Islet precursor cell (in vitro differentiated cells): ENCODE results near the gene DDX41.

Experiments used
- DNase-seq: peaks from one replicate; pipeline ENCODE4 v3.0.0-alpha.2; 2018

The DDX41 gene

DNA sequence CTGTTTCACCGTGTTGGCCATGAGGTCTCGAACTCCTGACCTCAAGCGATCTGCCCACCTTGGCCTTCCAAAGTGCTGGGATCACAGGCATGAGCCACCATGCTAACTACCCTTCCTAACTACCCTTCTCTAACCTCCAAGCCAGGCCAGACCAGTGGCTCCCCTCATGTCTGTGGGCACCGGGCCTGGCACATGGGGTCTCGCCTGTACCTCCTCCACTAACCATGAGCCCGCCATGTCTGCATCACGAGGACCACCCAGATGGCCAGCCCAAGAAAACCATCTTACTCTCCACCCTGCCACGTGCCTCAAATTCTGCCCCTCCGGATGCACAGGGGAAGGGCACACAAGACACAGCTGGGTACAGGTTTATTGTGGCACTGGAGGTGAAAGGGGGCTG is 33.7 kb downstream of the DDX41 start:
- no peak for DNase-seq

DNA sequence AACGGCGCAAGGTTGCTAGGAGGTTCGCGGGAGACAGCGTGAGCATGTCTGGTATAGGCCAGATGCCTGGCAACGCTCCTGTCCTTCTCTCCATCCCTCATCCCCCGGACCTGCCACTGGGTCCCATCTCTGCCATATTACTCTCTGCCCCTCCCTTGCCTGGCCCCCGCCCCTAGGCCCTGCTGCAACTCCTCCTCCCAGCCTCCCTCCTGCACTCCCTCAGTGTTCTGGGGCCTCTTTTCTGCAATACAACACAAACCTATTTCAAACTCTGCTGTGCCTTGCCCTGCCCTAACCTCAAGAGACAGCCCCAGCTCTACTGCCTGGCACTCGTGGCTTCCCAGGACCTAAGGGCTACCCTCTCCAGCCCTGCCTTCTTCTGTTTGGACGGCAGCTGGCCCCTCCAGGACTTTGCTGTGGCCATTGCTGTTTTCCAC is 34.4 kb downstream of the DDX41 start:
- DNase-seq, result no peak

DNA sequence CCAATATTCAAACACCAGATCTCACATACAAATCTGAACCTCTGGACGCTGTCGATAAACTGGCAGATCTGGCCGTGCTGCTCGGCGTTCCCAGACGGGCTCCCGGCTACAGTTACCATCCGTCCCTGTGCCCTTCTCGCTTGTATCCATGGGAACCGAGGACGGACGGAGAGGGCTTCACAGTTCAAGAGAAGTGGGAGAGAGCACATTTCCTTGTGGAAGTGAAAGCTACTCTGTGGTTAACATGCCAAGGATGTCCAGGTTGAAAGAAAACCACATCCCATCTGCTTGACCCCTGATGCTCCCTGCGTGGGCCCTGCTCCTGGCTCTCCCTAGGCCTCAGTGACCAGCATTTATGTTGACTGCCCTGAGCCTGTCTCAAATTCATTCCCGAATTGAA is 37.0 kb downstream of the DDX41 start:
- DNase-seq, result no peak

DNA sequence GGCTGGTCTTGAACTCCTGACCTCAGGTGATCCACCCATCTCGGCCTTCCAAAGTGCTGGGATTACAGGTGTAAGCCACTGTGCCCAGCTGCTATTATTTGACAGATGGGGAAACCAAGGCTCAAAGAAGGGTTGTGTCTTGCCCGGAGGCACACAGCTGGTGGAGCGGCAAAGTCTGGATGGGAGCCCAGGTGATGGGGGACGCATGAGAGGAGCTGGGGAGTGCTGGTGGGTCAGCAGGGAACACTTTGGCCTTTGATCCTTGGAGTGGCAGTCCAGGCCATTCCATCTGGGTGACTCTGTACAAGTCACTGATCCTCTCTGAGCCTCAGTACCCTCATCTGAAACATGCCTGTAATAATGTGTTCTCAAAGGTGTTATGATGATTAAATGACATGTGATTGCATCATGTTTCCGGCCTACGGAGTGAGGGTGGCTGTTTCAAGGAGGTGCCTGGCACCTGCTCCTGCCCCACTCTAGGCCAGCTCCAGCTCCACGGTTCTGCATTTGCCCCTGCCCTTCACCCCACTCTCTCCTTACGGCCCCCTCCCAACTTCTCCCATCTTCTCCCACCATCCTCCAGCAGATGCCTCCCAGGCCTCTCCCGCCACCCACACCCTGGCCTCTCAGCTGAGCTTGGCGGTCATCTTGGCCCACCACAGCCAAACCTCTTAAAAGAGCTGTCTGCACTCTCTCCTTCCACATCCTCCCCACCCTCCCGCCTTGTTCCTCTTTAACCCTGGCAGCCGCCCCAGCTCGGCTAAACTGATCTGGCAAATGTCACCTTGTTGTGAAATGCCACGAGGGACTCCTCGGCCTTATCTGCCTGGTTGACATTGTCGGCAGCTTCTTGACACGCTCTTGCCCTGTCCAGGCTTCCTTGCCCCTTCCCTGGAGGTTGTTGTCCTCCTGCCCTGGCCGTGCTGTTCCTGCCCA is 37.8 kb downstream of the DDX41 start:
- DNase-seq, result no peak

DNA sequence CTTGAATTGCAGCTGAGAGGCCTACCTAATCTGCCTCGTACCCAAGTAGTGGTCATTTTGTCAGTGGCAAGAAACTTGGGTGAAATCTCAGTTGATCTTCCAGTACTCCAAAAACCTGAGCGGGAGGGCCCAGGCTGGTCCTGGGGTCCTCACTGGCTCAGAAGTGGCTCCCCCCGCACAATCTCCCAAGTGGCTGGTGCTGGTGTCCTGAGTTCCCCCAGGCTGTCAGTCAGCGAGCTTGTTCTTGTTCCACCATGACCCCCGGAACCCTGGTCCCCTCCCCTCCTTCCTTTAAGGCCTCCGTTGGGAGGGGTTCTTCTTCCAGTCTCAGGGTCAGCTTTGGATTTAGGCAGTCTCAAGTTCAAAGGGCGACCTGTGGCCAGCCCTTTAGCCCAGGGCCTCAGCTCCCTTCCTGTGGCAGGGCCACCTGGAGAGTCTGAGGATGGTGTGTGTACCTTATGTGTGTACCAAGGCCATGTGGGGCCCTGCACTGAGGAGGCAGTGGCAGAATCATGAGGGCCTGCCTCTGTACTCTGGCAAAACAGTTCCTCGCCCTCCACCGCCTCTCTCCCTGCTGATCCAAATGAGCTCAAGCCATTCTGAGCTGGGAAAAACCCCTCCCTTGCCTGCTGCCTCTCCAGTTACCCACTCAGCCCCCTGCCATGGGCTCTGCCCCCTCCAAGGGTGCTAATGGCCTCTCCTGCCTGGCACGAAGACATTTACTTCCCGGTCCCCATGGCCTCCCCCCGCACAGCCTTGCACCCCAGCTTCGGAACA is 38.9 kb downstream of the DDX41 start:
- no peak for DNase-seq

DNA sequence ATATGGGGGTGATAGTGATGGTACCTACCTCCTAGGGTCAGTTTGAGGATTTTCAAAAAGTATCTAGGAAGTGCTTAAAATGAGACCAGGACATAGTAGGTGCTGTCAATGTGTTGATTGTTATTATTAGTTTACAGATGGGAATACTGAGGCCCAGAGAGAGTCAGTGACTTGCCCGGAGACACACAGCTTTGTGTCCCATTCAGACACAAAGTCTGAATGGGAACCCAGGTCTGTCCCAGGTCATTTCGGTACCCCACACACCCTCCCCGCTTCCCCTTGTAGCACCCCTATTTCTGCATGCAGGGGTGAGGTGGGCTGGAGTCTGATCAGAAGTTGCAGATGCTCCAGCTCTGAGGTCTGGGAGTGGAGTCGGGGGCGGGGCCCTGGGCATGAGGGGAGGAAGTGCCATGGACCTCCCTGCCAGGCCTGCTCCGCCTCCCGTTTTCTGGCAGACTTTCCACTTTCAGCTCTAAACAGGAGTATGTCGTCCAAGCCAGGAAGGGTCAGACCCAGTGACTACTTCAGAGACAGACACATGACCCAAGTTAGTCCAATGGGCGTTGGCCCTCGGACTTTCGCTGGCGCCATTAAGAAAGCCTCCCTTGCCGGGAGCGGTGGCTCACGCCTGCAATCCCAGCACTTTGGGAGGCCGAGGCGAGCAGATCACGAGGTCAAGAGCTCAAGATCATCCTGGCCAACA is 40.1 kb downstream of the DDX41 start:
- no peak for DNase-seq

DNA sequence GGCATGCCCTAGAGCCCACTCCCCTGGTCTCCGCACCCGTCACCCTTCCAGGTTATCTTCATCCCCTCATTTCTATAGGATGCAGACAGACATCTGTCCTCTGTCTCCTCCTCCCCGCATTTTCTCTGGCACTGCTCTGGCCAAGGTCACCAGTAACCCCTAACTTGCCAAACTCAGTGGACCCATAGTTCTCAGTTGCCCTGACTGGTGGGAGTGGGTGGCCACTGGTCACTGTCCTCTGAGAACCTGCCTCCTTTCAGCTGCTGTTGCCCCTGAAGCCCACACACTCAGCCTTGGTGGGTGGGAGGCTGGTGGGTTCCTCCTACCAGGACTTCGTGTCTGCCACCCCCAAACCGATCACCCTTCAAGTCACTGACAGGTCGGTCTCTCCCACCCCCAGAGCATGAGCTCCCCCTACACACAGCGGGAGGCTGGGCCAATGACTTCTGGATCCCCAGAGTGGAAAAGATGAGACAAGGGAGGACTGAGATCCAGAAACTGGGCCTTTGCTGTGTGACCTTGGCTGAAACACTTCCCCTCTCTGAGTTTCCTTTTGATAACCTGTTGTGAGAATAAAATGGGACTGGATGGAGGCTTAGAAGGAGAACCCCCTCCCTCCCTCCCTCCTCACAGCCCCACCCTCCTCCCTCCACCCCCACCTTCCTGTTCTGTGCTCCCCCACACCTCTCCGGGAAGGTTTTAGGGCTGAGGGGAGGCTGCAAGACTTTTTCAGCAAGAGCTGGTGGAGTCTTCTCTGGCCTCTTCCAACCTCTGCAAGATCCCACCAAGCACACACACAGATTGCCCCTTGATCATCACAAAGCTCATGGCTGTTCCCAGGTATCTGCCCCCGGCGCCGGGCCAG is 41.0 kb downstream of the DDX41 start:
- DNase-seq, result no peak

DNA sequence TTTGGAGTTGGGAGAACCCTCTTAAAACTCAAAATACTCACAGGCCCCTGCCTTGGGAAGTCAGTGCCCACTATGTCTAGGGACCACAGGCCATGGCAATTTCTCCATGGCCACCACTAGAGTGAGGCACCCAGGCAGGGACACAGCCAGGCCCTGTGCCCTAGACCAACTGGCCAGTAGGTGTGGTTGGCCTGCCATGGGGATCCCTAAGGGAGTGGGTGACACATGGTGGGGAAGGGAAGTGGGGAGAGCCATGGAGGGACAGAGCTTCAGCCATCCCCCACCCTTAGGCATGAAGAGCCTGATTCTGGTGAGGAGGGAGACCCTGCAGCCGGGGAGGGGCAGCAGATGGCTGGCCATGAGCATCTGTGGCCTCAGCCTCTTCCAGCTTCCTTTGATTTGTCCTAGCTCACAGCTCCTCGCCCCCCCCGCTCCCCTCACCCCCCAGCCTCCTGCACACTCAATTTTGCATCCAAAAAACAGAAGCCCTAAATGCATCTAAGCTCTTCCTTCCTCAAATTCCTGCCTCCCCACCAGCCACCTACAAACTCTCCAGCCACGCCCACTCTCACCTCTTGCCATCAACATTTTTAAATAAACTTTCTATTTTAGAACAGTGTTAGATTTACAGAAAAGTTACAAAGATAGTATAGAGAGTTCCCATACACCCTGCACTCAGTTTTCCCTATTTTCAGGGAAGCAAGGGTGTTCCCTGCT is 41.8 kb downstream of the DDX41 start:
- DNase-seq, result no peak

DNA sequence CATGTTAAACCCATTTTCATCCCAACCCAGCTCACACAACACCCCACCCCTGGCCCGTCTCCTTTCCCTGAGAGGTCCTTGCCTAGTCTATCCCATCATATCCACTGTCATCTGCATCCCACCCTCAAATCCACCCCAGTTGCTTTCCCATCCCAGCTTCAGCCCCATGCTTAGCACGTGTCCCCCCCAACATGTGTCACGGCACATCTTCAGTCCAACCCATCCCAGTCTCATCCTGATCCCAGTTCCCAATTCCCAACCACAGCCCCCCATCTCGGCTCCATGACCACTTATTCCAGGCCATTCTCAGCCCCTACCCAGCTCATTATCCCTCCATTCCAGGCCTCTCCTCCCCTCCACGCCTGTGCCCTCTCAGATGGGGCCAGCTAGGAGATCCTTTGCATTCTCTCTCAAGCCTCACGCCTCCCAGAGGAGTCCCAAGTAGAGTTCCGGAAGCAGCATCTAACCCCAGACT is 42.7 kb downstream of the DDX41 start:
- no peak for DNase-seq

DNA sequence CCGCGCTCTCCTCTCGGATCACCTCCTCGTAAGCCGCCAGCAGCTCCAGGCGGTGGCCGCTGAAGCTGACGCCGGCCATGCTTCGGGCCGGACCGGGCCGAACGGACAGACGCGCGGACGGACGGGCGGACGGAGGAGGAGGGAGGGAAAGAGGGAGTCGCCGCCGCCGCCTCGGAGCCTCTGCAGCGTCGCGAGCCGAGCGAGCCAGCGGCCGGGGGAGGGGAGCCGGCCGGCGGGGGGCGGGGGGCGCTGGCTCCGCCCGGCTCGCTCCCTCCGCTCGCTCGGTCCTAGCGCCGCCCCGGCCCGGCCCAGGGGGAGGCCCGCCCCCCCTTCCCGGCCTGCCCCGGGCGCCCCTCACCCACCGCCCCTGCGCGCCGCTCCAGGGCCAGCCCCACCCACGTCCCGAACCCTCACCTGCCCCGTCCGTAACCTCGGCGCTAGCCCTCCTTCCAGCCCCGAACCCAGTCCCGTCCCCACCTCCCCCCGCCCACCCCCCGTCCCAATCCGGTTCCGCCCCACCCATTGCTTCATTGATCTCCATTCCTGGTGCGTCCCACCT is 43.2 kb downstream of the DDX41 start, which contains the start of gene DBN1:
Gene DBN1, minus strand, starts transcription at position 192 of the 559 bp plus-strand sequence. Its CDS starts 113 bp downstream, at position 79.
- no peak for DNase-seq

DNA sequence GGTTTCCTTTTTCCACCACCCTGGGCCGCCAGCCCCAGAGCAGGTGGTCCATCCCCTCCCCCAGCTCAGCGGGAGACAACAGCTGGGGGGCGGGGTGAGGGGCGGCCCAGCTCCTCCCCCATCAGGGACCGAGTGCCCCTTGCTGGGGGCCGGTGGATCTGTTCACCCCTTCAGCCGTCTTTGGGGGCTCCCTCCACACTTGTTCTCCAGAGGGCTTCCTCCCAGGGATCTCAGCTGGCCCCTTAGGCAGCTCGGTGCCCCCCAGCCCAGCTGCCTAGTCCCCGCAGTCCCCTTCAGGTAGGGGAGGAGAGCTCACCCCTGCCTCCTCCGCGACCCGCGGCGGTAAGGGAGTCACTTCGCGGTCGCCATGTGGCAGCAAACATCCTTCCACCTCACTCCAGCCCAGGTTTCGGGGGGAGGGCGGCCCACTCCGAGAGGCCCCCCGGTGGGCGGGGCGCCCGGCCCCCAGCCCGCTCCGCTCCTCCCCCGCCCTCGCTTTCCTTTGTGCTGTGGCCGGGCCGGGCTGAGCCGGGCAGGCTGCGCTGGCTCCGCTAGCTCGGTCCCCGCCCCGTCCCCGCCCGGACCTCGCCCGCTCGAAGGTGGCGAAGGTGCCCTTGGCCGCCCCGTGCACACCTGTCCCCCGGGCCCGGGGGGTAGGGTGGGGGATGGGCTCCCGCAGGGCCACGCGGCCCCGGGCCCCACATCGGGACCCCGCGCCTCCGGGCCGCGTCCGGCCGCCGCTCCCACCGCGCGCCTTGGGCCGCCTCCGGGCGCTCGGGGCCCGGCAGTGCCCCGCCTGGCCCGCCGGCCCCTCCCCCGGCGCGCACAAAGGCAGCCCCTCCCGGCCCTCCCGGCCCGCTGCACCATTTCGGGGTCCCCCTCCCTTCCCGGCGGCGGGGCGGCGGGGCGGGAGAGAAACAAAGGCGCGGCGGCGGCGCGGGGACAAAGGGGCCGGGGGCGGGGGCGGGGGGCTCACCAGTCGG is 44.0 kb downstream of the DDX41 start:
- DNase-seq, result no peak

DNA sequence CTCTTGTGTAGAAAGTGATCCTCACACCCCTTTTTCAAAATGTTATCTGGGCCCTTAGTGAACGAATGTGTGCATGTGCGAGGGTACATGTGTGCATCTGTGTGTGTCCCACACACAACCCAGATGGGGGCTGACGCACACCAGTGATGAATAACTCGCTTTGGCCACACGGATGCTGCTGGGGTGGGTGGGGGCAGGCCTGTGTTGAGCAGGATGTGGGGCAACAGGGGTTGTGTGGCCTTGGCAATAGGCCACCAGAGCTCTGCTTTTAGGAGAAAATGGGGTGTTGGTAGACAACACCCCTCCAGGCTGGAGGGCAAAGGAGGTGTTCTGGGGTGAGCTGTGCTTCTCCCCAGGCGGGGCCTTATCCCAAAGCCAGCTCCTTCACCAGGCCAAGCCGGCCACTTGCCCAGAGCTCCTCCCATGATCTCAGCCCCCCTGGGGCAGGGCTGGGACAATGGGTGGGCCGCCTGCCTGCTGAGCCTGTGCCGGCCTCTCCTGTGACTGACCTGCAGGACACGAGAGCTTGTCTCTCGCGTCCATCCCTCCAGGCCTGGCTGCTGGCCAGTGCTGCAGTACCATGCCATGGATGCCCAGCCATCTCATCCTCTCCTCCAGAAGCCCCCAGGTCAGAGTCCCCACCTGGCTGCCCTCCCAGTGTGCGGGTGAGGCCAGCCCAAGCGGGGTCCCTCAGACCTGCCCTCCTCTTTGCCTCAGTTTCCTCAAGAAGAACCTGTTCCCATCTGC is 45.0 kb downstream of the DDX41 start:
- no peak for DNase-seq

DNA sequence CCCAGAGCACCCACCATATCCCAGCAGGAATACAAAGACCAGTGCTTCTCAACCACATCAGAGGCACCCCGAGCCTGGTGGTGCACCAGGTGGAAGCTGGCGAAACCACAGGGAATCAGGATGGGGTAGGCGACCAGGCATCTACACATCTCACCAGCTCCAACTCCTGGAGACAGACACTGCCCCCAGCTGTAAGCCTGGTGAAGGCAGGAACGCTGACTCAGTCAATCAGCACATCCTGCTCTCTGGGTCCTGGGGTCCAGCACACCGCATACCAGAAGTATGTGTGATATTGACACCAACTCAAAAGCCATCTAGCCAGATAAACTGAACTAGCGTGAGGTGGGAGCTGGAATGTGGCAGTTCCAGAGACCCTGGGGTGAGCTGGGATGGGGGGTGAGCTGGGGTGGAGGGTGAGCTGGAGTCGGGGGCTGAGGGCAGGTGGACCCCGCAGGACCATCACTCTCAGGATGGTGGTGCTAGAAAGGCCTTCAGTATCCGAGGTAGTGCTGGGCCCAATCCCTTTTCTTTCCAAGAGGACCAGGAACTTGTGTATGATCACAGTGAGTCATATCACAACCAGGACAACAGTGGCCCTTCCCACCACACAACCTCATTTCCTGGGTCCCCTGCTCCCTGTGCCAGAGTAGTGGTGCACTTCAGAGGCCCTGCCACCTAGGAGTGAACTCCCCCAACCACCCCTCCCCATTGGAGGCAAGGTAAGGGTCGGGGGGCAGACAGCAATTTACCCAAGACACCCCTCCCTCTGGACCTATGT is 45.8 kb downstream of the DDX41 start:
- no peak for DNase-seq

DNA sequence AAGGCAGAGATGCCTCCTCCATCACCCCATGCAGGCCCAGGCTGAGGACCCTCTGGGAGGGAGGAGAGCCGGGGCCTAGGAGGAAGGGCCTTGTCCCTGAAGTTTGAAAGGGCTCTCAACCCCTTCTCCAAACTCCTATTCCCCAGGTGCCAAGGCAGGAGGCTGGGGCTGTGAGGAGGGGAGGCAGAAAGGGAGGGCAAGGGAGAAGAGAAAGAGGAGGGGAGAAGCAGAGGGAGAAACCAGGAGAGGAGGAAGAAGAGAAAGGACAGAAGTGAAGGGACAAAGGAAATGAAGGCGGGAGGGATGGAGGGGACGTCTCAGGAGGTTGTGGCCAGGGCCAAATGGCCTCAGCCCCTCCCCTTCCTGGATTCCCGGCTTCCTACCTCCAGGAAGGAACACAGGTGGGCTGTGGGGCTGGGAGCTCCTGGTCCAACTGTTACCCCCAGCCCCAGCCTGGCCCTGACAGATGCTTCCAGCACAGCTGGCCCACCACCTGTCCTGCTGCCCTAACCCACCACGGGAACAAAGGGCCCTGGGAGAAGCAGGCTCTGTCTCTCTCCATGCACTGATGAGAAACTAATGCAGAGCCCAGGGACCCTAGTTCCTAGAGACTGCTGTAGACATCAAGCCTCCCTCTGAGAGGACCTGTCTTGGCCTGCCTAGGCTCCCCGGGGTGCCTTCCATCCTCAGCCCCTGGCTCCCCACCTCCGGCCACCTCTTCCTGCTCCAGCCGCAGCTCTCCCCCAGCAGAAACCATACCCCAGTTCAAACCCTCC is 46.8 kb downstream of the DDX41 start:
- DNase-seq, result no peak

DNA sequence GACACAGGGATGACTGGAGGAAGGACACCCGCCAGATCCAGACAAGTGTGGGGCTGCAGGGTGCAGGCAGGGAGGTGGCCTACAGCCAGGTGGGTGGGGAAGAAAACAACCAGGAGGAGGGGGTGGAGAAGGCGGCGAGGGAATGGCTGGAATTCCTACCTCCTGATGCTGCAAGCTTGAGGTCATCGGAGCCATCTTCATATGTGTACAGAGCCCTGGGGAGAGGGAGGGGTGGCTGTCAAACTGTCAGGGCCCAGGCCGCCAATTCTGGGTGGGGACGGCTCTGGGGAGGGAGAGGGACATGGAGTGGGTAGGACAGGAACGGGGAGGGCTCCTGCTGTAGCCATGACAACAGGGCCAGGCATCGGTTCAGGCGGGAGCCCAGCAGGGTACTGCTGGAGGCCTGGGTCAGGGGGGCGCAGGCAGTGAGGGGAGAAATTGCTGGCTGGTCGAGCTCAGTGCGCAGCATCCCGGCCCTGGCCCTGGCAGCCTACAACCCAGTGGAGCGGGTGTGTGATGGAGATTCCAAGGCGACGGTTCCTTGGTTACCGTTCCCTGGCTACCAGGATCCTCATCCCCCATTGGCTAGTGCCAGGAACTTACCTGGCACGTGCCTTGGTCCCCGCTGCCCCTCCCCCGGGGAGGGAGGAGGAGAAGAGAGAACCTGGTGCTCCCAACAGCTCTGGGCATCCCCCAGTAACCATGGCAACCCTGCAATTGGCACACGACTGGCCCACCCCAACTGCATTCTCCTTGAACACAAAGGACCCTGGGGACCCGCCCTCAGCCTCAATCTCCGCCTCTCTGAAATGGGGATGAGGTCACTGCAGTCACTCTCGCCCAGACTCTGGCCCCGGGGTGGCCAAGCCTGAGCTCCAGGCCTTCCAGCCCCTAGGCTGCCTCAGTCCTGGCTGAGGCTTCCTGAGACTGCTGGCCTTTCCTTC is 47.8 kb downstream of the DDX41 start:
- no peak for DNase-seq

DNA sequence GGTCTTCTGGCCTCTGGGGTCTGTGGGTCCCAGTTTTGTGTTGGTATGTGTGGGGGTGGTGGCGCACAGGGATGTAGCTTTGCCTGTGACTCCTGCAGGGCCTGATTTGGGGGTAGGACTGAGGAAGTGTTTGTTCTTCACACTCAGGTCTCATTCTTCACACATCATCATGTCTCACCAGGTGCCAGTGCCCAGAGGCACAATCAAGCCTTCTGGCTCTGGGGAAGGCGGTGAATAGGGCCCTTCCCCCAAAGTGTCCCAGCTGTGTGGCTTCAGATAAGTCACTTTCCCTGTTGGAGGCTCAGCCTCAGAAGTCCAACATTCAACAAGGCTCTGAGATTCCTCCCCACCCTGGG is 48.5 kb downstream of the DDX41 start:
- DNase-seq, result no peak
